ENCODE measurements around the gene HS1BP3.

HS1BP3 gene, protein sequence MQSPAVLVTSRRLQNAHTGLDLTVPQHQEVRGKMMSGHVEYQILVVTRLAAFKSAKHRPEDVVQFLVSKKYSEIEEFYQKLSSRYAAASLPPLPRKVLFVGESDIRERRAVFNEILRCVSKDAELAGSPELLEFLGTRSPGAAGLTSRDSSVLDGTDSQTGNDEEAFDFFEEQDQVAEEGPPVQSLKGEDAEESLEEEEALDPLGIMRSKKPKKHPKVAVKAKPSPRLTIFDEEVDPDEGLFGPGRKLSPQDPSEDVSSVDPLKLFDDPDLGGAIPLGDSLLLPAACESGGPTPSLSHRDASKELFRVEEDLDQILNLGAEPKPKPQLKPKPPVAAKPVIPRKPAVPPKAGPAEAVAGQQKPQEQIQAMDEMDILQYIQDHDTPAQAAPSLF

DNA sequence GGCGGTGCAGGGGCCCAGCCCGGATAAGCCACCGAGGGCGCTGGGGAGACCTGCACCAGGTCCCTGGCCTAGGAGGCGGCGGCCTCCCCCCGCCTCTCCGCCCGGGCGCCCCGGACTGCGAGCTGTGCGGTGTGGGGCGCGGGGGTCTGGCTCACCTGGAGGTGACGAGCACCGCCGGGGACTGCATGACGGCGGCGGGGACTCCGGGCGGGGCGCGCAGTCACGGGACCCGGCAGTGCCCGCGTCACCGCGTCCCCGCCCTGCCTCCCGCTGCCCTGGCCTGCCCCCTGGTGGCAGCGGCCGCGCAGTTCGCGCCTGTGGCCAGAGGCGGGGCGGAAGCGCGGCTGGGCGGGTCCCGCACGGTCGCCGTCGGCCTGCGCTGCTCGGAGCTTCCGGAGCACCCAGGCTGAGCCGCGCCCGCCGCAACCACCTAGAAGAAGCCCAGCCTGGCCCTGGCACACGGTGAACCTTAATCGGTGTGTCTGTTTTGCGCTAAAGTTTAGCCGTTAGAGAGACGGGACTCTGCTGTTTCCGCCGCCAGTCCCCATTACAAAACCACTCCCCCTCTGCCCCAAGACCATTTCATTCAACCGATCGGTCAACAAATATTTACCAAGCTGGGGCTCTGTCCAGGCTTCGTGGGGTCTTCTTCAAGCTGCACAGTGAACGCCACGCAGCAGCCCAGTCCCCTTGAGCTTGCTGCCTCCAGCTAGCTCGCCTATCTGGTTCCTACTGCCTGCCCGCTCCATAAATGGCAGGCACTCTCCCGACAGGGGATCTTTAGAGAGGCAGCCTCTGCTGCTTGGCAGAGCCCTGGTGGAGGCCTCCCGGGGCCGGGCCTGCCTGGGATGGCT lies at the start of gene HS1BP3:
TSS of gene HS1BP3 (minus strand) at position 222 of the 854 bp plus-strand sequence. CDS start at position 187, 35 bp downstream.
- Histone ChIP-seq H3K4me3 (peak within 1 kb of the TSS; percentile 65 to 95 (median 84)), H3K27ac (peak within 1 kb of the TSS; percentile 86 to 98 (median 95))

DNA sequence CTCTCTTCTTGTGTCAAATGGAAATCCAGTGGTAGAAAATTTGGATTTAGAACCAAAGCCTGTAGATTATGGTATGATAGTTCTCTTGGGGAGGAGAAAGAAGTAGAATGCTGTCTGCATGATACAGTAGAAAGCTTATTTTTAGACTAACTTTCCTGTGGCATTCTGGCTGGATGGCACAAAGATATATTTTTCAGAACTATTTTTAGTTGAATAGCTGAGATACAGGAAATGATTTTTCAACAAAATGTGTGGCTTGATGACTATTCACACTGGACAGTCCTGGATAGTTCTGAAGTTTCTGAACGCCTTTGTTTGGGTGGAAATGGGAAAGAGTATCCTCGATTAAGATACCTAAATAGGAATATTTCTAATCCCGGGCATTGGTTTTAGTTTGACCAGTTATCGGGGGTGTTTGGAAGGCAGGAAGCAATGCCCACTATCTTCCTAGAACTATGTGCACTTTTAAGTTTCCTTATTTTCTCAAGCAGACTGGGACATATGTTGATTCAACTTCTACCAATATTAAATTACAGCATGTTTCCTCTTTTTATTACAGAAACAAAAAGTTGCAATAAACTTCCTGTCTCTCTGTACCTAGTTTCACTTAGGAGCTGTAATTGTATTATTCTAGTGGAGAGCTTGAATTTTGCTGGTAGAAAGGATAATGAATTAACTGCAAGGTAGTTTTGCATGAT lies 48.2 kb upstream of the HS1BP3 start:
- H3K4me3 ChIP-seq: no peak overlapping the region
- H3K27ac ChIP-seq: peak overlapping the region in 3 of 21 experiments; percentile 9 to 33 (median 9)

- no peak overlapping the region for H3K4me3 ChIP-seq
- no peak overlapping the region for H3K27ac ChIP-seq
Observed at GRCh38 chr2:20697322-20697934, 46.5 kb upstream of the HS1BP3 start.

DNA sequence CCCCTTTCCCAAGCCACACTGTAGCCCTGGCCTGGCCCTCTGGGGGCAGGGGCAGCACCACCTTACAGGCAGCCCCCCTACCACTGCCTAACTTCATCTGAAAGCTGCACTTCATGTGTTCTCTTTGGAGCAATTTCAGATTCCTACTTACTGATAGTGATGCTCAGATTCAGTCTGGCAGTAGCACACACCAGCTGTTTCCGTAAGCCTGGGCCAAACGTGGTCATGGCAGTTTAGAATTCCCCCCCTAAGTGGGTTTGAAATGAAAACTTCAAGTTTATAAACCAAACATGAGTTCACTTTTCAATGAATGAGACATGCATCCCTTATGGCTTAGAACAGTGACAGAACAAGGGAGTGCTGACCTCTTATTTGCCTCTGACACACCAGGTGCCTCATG lies 45.5 kb upstream of the HS1BP3 start:
- Histone ChIP-seq H3K4me3 (no peak overlapping the region), H3K27ac (no peak overlapping the region)

- H3K4me3 ChIP-seq: no peak overlapping the region
- H3K27ac ChIP-seq: no peak overlapping the region
Observed at GRCh38 chr2:20693317-20693716, 42.4 kb upstream of the HS1BP3 start.

DNA sequence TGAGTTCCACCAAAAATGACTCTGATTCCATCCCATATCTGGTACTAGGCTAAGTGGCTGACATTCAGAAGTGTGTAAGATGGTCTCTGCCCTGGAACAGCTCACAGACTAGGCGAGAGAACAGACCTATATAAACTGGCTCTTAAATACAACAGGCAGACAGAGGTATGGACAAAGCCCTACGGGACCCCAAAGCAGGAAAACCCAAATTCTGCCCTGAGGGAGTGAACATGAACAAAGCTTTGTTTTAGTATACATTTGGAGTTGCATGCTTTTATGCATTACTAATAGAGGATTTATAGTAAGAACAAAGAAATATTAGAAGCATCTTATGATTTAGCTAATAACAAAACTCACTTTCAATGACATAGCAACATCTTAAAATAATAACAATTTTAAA lies 41.2 kb upstream of the HS1BP3 start:
- H3K27ac ChIP-seq: no peak overlapping the region
- no peak overlapping the region for H3K4me3 ChIP-seq

DNA sequence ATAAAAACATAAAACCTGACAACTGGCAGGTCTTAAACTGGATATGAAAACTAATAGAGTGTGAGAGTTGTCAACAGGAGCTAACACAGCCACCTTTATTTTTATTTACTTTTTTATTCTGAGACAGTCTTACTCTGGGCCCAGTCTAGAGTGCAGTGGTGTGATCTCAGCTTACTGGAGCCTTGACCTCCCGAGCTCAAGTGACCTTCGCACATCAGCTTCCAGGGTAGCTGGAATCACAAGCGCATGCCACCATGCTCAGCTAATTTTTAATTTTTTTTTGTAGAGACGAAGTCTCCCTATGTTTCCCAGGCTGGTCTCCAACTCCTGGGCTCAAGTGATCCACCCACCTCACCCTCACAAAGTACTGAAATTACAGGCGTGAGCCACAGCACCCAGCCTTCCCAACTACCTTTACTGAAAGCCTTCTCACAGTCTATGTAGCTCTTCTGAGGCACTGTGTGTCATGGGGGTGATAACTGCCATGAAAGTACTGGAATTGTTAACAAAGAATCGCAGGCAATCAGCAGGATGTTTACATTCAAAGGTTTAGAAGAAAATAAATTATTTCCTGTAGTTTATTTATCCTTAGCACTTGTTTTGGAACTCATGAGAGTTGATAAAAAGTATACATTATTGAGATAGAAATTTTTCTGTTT lies 40.3 kb upstream of the HS1BP3 start:
- H3K4me3 ChIP-seq: no peak overlapping the region

DNA sequence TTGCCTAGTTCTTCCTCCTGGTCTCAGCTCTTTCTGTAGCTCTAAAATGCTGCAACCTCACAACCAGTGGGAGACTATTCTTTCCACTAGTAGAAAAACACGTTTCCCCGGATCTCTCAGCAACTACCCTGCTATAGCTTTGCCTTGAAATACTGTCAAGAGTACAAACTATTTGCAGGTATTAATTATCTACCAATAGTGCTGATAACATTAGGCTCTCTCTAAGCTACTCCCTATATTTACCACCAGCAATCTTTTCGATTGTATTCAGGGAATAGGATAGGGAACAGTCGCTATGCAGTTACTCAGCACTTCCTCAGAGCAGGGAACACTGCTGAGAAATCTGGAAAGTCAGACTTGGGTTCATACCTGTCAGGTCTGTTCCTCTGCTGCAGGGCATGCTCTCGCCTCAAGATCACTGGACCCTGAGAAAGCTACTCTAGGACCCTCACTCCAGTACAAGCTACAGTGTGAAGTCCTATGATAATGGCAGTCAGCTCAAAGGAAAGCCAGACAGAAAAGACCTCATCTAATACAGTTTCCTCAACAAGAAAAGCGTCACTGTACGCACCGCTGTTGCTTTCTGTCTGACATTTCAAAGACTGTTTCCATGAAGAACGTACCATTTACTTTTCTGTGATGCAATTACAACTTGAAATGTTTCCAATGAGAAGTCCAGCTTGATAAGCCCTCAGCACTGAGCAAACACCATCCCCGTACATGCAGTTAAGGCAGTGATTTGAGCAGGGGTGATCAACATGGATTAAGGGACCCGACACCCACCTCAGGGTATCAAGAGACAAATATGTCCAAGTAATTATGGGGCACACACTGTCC lies 38.7 kb upstream of the HS1BP3 start:
- no peak overlapping the region for H3K4me3 ChIP-seq
- H3K27ac ChIP-seq: no peak overlapping the region

More for the DNA sequence above, 40.3 kb upstream of the HS1BP3 start:
- H3K27ac ChIP-seq: no peak overlapping the region

GRCh38 chr2:20687260-20687832 lies 36.4 kb upstream of the HS1BP3 start:
- no peak overlapping the region for H3K4me3 ChIP-seq
- H3K27ac ChIP-seq: no peak overlapping the region

DNA sequence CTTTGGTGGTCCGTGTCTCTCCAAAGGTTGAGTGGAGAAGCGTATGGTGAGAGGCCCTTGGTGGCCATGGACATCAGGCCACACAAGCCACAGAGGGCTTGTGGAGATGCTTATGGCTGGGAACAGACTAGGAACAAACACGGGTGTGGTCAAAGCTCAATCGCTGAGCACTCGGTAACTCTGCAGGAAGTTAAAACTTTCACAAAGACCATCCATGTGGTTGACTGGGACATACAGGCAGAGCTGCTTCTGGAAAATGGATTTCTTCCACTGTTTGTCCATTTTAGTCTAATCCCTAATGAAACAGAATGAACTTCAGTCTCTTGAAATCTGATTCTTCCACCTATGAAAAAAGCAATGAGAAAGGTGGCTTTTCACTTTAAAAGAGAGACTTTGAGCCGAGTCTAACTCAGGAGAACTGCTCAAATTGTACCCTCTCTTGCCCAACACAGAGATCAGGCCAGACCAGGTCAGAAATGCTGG lies 33.7 kb upstream of the HS1BP3 start:
- no peak overlapping the region for H3K4me3 ChIP-seq
- no peak overlapping the region for H3K27ac ChIP-seq

DNA sequence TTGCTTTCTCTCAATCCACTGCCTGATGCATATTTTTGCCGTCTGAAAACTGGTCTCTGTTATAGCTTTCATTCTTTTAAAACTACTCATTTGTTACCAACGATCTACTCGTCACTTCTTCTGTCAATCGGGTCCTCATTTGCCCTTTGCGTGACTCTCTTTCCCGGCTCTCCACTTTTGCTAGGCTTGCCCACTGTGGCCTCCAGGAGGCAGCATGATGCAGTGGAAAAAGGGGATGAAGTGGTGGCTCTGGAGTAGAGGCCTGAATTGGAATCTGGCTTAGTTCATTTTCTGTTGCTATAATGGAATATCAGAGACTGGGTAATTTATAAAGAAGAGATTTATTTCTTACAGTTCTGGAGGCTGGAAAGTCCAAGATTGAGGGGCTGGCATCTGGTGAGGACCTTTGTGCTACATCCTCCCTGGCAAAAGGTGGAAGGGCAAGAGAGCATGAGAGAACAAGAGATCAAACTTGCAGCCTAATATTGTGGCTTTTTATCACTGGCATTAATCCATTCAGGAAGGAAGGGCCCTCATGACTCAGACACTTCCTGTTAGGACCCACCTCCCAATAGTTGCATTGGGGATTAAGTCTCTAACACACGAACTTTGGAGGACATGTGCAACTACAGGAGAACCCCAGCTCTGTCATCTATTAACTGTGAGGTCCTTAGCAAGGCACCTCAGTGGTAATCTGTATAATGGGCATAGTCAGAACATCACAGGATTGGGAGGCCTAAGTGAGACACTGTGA lies 31.4 kb upstream of the HS1BP3 start:
- H3K4me3 ChIP-seq: no peak overlapping the region
- no peak overlapping the region for H3K27ac ChIP-seq

DNA sequence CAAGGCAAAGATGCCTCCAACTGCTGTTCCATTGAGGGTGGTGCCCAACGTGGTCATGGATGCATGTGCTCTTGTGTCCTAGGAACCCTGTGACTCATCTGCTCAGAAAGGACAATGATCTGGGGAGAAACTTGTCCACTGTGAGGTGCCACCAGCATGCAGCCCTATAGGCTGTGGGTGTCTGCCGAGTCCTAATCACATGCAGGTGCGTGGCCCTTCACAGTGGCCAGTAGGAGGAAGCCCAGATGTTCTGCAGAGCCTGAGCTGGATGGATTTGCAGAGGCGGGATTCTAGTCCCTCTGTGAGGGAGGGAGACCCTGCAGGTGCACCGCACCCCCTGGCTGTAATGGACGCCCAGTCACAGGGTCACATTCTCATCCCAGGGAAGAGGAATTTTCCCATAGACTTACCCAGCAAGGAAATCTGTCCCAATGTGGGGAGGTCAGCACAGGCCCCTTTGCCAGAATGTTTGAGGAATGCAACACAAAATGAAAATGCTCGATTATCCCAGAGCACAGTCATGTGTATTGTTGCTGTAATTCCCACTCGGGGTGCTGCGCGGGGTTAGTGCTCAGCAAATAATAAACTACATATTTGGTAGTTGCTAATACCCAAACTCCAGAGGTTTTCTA lies 30.0 kb upstream of the HS1BP3 start:
- Histone ChIP-seq H3K27ac (no peak overlapping the region), H3K4me3 (no peak overlapping the region)

GRCh38 chr2:20678780-20679179 lies 27.9 kb upstream of the HS1BP3 start:
- no peak overlapping the region for H3K27ac ChIP-seq
- H3K4me3 ChIP-seq: no peak overlapping the region

- no peak overlapping the region for H3K4me3 ChIP-seq
- peak overlapping the region in 1 of 21 experiments; percentile 54 for H3K27ac ChIP-seq
Observed at GRCh38 chr2:20678086-20678395, 27.1 kb upstream of the HS1BP3 start.

GRCh38 chr2:20677301-20678085 lies 26.6 kb upstream of the HS1BP3 start:
- no peak overlapping the region for H3K4me3 ChIP-seq
- H3K27ac ChIP-seq: peak overlapping the region in 2 of 21 experiments; percentile 54 to 55
